HG03135 (cell line): ENCODE results near the gene ARHGEF39.

ENCODE experiments used
- ATAC-seq: cut with Tn5 transposase; IDR thresholded peaks from one replicate; pipeline ENCODE4 v1.9.1; 2021; ENCODE audit warnings: mild to moderate bottlenecking, moderate library complexity; ENCODE audit not compliant: unreplicated experiment

ARHGEF39 gene

GRCh38 chr9:35679091-35679490 is 14.1 kb upstream of the ARHGEF39 start:
- ATAC-seq = no peak

- no peak for ATAC-seq
These were observed 10.9 kb upstream of the ARHGEF39 start for GRCh38 chr9:35675732-35676392.

- ATAC-seq = no peak
These were observed 10.2 kb upstream of the ARHGEF39 start for GRCh38 chr9:35675204-35675603.

- no peak for ATAC-seq
These were observed 9.0 kb upstream of the ARHGEF39 start for GRCh38 chr9:35674025-35674361.

- ATAC-seq = no peak
These were observed 8.4 kb upstream of the ARHGEF39 start, which contains the start of gene CA9 for GRCh38 chr9:35673132-35674024. Gene CA9, plus strand, starts transcription at chr9:35673928. Its CDS starts 32 bp downstream, at chr9:35673960.

- no peak for ATAC-seq
These were observed 4.5 kb upstream of the ARHGEF39 start for GRCh38 chr9:35669331-35670145.

GRCh38 chr9:35667939-35668338 is 2.9 kb upstream of the ARHGEF39 start:
- no peak for ATAC-seq

GRCh38 chr9:35666549-35666948 is 1.6 kb upstream of the ARHGEF39 start:
- ATAC-seq = no peak

- ATAC-seq = no peak
These were observed 1.1 kb upstream of the ARHGEF39 start for GRCh38 chr9:35666045-35666444.

- no peak for ATAC-seq
These were observed 450 bp upstream of the ARHGEF39 start for GRCh38 chr9:35665471-35665818.

- ATAC-seq = no peak
These were observed 2.6 kb downstream of the ARHGEF39 start for GRCh38 chr9:35662437-35662836.

- no peak for ATAC-seq
These were observed 3.1 kb downstream of the ARHGEF39 start for GRCh38 chr9:35661756-35662350.

GRCh38 chr9:35660966-35661415 is 4.0 kb downstream of the ARHGEF39 start:
- ATAC-seq = no peak

GRCh38 chr9:35659340-35659739 is 5.7 kb downstream of the ARHGEF39 start:
- no peak for ATAC-seq

GRCh38 chr9:35658968-35659220 is 6.1 kb downstream of the ARHGEF39 start:
- no peak for ATAC-seq

- peak; percentile 68 for ATAC-seq
These were observed 6.6 kb downstream of the ARHGEF39 start, which contains the start of gene CCDC107 for GRCh38 chr9:35658137-35658967. Gene CCDC107, plus strand, starts transcription at chr9:35658292. Its CDS starts 88 bp downstream, at chr9:35658380.

- peak; percentile 83 for ATAC-seq
These were observed 7.4 kb downstream of the ARHGEF39 start, which contains the start of gene RMRP for GRCh38 chr9:35657546-35658136. Gene RMRP, minus strand, starts transcription at chr9:35658019.

- ATAC-seq = no peak
These were observed 8.0 kb downstream of the ARHGEF39 start for GRCh38 chr9:35656831-35657545.

GRCh38 chr9:35656348-35656747 is 8.6 kb downstream of the ARHGEF39 start:
- no peak for ATAC-seq
